Thyroid gland (tissue), 4 donors: Measurements from ENCODE around the gene TRIM61. TPM values are rescaled to one million over a fixed set of nuclear protein-coding genes. Genes with fewer than 3 reads are reported as not detected.
"Not testable (repeated sequence)": the region's sequence is repeated elsewhere in the genome, so short reads cannot be mapped to it uniquely, and the experiment has no call there.

Source experiments
- DNase-seq, 2 donors: peaks; one replicate each; pipeline ENCODE4 v3.0.0-alpha.2; 2019
- H3K27ac ChIP-seq, 3 donors: fragments of 200-600 bp; sonication (generic); 1 replicate in 2 of 3; 2 replicates in 1 of 3; pipeline ENCODE4 v1.5.1; 2016 to 2019; ENCODE audit warnings: mild to moderate bottlenecking in 1 of 3, moderate library complexity in 1 of 3
- H3K27me3 ChIP-seq: fragments of 200-600 bp; sonication (generic); one replicate; pipeline ENCODE4 v1.5.1; 2019
- H3K36me3 ChIP-seq, 2 donors: fragments of 200-600 bp; sonication (generic); one replicate each; pipeline ENCODE4 v1.5.1; 2016 to 2019
- H3K4me1 ChIP-seq, 2 donors: fragments of 200-600 bp; sonication (generic); one replicate each; pipeline ENCODE4 v1.5.1; 2017 to 2019
- H3K4me3 ChIP-seq, 3 donors: fragments of 200-600 bp; sonication (generic); replicated peaks in 1 of 3; 1 replicate in 2 of 3; 2 replicates in 1 of 3; pipeline ENCODE4 v1.5.1; 2016; ENCODE audit warnings: mild to moderate bottlenecking in 1 of 3
- H3K9me3 ChIP-seq: fragments of 200-600 bp; sonication (generic); one replicate; pipeline ENCODE4 v1.5.1; 2017
- POLR2A ChIP-seq, 2 donors: fragments of 450-650 bp; IDR thresholded peaks; one replicate each; pipeline ENCODE4 v1.6.1; 2017; ENCODE audit warnings: antibody characterized with exemption in 2 of 2, mild to moderate bottlenecking in 2 of 2, moderate library complexity in 1 of 2
- WGBS, 2 donors: methylation state at CpG; one replicate each; pipeline ENCODE4 v1.1.5; 2017; 5-methylcytosine and 5-hydroxymethylcytosine counted together
- intact Hi-C: fragments of 100-400 bp; cut with DNase I; formaldehyde crosslinking; loops from one replicate; pipeline ENCODE4 v1.15.1; 2023
- total RNA-seq, 4 donors: library from RNA; depleted of rRNA; stranded (reverse); fragments of >200 nt; gene quantifications; one replicate each; pipeline ENCODE4 v1.2.3, GENCODE V29; 2016
- TF ChIP-seq, protein P1 (sequence below), 6 experiments: fragments of 200-600 bp in 3 of 6; fragments of 450-650 bp in 3 of 6; sonication (generic) in 3 of 6; IDR thresholded peaks; one replicate each; pipeline ENCODE4 v1.5.1; 2016 to 2019; ENCODE audit warnings: antibody characterized with exemption in 6 of 6, mild to moderate bottlenecking in 2 of 6, inconsistent platforms in 1 of 6, moderate library complexity in 1 of 6

TRIM61 gene
- total RNA-seq, result 1 to 10 TPM; 1.2 to 5.5 (median 4.5) TPM

GRCh38 chr4:164977243-164978164, at the start of gene TRIM61:
TSS of gene TRIM61 (minus strand) at chr4:164977657. CDS start at chr4:164970002, 7,655 bp downstream.
- DNase-seq, result peak; percentile 74 to 78
- Histone ChIP-seq H3K27ac (peak within 1 kb of the TSS in 2 of 3 donors; percentile 19 to 33), H3K4me3 (peak within 1 kb of the TSS; percentile 47 to 95 (median 54)), H3K36me3 (peaks cover 0 to 6% of the 10 kb centered on the region in 2 donors), H3K27me3 (no peaks in the 10 kb centered on the region), H3K9me3 (no peaks in the 10 kb centered on the region), H3K4me1 (peaks cover 0 to 6% of the 10 kb centered on the region in 2 donors)
- WGBS, 2 donors, result 15 to 32% methylated on average over 16 to 18 of the region's 27 CpGs
- intact Hi-C loops, result no loop called here
- TF ChIP-seq, protein P1, sequence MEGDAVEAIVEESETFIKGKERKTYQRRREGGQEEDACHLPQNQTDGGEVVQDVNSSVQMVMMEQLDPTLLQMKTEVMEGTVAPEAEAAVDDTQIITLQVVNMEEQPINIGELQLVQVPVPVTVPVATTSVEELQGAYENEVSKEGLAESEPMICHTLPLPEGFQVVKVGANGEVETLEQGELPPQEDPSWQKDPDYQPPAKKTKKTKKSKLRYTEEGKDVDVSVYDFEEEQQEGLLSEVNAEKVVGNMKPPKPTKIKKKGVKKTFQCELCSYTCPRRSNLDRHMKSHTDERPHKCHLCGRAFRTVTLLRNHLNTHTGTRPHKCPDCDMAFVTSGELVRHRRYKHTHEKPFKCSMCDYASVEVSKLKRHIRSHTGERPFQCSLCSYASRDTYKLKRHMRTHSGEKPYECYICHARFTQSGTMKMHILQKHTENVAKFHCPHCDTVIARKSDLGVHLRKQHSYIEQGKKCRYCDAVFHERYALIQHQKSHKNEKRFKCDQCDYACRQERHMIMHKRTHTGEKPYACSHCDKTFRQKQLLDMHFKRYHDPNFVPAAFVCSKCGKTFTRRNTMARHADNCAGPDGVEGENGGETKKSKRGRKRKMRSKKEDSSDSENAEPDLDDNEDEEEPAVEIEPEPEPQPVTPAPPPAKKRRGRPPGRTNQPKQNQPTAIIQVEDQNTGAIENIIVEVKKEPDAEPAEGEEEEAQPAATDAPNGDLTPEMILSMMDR (IDR thresholded peaks at IDR 0.05), result peak in 1 of 6 experiments; percentile 9
- TF ChIP-seq POLR2A (IDR thresholded peaks at IDR 0.05), result peak in 1 of 2 donors; percentile 58

DNA sequence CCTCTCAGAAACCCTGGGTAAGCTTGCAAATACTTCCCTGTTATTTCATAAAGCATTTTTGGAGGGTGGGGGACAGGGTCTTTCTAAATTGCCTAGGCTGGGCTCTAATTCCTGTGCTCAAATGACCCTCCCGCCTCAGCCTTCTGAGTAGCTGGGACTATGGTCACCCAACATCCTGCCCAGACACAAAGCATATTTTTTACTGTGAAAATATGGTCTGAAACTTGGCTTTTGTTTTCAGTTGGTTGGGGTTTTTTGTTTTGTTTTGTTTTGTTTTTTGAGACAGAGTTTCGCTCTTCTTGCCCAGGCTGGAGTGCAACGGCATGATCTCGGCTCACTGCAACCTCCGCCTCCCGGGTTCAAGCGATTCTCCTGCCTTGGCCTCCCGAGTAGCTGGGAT, 48.3 kb upstream of the TRIM61 start:
- 94 to 97% methylated on average over 8 of the region's 8 CpGs for WGBS, 2 donors
- H3K4me1 ChIP-seq, intact Hi-C loops, H3K27me3 ChIP-seq, H3K36me3 ChIP-seq, H3K4me3 ChIP-seq, H3K9me3 ChIP-seq, H3K27ac ChIP-seq, DNase-seq: not testable (repeated sequence)

DNA sequence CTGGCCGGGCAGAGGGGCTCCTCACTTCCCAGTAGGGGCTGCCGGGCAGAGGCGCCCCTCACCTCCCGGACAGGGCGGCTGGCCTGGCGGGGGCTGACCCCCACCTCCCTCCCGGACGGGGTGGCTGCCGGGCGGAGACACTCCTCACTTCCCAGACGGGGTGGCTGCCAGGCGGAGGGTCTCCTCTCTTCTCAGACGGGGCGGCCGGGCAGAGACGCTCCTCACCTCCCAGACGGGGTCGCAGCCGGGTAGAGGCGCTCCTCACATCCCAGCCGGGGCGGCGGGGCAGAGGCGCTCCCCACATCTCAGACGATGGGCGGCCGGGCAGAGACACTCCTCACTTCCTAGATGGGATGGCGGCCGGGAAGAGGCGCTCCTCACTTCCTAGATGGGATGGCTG, 42.5 kb upstream of the TRIM61 start:
- H3K36me3 ChIP-seq, H3K4me3 ChIP-seq, H3K27ac ChIP-seq, intact Hi-C loops, DNase-seq, H3K4me1 ChIP-seq, H3K9me3 ChIP-seq, H3K27me3 ChIP-seq: not testable (repeated sequence)
- 90% methylated on average over 2 of the region's 30 CpGs; no CpG with 5 or more reads in 1 of the 2 donors for WGBS, 2 donors

- intact Hi-C loops, result no loop called here
- TF ChIP-seq, protein P1 (IDR thresholded peaks at IDR 0.05), result no peak
- no peak for TF ChIP-seq POLR2A (IDR thresholded peaks at IDR 0.05)
- Histone ChIP-seq H3K36me3 (no peaks in the 10 kb centered on the region), H3K27ac (no peak overlapping the region), H3K9me3 (no peaks in the 10 kb centered on the region), H3K4me3 (no peak overlapping the region), H3K4me1 (no peaks in the 10 kb centered on the region), H3K27me3 (no peaks in the 10 kb centered on the region)
- WGBS, 2 donors, result 59 to 68% methylated on average over 5 of the region's 5 CpGs
- no peak for DNase-seq
These were observed 39.5 kb upstream of the TRIM61 start for GRCh38 chr4:165016971-165017370.

- H3K4me1 ChIP-seq, result no peaks in the 10 kb centered on the region
- no peaks in the 10 kb centered on the region for H3K27me3 ChIP-seq
- no peaks in the 10 kb centered on the region for H3K9me3 ChIP-seq
- intact Hi-C loops, result no loop called here
- no peak overlapping the region for H3K27ac ChIP-seq
- TF ChIP-seq, protein P1 (IDR thresholded peaks at IDR 0.05), result no peak
- no peak for TF ChIP-seq POLR2A (IDR thresholded peaks at IDR 0.05)
- no peak for DNase-seq
- no peaks in the 10 kb centered on the region for H3K36me3 ChIP-seq
- H3K4me3 ChIP-seq, result no peak overlapping the region
These were observed 36.2 kb upstream of the TRIM61 start for GRCh38 chr4:165013691-165014090.

DNA sequence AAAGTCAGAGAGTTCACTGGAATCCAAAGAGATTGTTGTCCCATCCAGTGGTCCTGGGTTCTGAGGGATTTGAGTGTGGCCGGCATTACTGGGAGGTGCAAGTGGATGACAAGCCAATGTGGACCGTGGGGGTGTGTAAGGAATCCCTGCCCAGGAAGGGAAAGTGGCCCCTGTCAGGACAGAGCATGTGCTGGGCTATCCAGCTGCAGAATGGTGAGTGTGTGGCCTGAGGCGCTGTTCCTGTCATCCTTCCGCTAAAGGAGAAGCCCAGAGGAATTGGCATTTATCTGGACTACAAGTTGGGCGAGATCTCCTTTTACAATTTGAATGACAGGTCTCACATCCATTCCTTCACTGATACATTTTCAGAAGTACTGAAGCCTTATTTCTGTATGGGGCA, 33.9 kb upstream of the TRIM61 start:
- H3K4me3 ChIP-seq, result no peak overlapping the region
- WGBS, 2 donors, result 81 to 88% methylated on average over 5 of the region's 5 CpGs
- H3K27ac ChIP-seq, result no peak overlapping the region
- no peak for DNase-seq
- H3K36me3 ChIP-seq, result no peaks in the 10 kb centered on the region
- TF ChIP-seq POLR2A (IDR thresholded peaks at IDR 0.05), result no peak
- TF ChIP-seq, protein P1 (IDR thresholded peaks at IDR 0.05), result no peak
- no peaks in the 10 kb centered on the region for H3K27me3 ChIP-seq
- H3K4me1 ChIP-seq, result no peaks in the 10 kb centered on the region
- intact Hi-C loops, result no loop called here
- H3K9me3 ChIP-seq, result no peaks in the 10 kb centered on the region
